ENCODE measurements around the gene PDX1.

PDX1 gene

DNA sequence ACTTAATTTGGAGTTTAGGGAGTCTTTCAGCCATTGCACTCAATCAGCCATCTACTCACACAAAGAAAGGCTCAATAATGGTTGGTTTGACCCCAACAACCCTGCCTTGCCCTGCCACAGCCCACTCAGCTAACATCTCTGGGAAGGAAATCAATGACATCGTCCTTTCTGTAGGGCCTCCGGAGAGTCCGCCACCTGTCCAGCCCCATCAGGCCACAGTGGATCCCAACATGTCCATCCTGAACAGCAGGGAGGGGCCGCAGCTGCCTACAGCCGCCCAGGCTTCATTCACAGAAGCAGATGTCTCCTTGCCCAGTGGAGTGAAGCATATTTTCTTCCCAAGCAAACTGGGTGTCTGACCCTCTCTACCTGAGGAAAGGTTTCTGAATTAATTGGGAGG is 53.5 kb downstream of the PDX1 start:
- TF ChIP-seq, protein P1, sequence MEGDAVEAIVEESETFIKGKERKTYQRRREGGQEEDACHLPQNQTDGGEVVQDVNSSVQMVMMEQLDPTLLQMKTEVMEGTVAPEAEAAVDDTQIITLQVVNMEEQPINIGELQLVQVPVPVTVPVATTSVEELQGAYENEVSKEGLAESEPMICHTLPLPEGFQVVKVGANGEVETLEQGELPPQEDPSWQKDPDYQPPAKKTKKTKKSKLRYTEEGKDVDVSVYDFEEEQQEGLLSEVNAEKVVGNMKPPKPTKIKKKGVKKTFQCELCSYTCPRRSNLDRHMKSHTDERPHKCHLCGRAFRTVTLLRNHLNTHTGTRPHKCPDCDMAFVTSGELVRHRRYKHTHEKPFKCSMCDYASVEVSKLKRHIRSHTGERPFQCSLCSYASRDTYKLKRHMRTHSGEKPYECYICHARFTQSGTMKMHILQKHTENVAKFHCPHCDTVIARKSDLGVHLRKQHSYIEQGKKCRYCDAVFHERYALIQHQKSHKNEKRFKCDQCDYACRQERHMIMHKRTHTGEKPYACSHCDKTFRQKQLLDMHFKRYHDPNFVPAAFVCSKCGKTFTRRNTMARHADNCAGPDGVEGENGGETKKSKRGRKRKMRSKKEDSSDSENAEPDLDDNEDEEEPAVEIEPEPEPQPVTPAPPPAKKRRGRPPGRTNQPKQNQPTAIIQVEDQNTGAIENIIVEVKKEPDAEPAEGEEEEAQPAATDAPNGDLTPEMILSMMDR (IDR thresholded peaks at IDR 0.05), result no peak

DNA sequence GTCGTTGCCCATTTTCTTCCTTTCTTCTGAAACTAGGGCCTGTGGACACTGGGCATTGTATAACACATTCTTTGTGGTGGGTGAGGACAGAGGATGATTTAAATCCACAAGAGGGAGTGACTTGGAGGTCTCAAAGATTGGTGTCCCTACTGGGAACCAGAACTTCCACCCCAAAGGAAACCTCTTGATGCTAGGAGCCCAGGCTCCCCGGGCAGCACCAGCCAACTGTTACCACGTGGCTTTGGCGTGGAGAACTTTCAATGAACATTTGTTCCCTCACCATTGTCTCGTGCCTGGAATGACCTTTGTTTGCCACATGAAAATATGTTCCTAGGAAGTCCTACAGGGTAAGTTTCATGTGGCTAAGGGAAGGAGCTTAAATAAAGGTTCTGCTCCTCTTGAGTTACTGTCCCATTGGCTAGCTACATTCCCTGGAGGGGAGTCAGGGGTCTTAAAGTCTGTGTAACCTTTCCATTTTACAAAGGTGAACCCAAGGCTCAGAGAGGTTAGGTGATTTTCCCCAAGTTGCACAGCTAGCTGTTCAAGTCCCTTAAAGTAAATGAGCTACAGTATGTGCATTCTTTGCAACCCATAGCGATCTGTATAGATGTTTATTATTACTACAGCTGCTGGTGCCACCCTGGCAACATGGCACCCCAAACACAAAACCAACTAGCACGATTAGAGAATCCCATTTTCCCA is 54.3 kb downstream of the PDX1 start:
- no peak overlapping the region for H3K4me3 ChIP-seq (ENCODE audit: low read depth, low read length)
- H3K36me3 ChIP-seq (ENCODE audit: control insufficient read depth, insufficient read depth, low read length), result no peaks in the 10 kb centered on the region
- no peaks in the 10 kb centered on the region for H3K4me1 ChIP-seq
- TF ChIP-seq, protein P1 (IDR thresholded peaks at IDR 0.05), result no peak
- no peak overlapping the region for H2AFZ ChIP-seq
- H3K27ac ChIP-seq, result no peak overlapping the region
- peaks cover 23% of the 10 kb centered on the region for H3K27me3 ChIP-seq (ENCODE audit: control insufficient read depth, insufficient read depth, low read length)
- no peaks in the 10 kb centered on the region for H3K9me3 ChIP-seq (ENCODE audit: control insufficient read depth, low read length)
- no peak overlapping the region for H3K4me2 ChIP-seq (ENCODE audit: low read length)
- no peaks in the 10 kb centered on the region for H3K79me2 ChIP-seq
- no peak overlapping the region for H3K9ac ChIP-seq

More for the DNA sequence above, 53.5 kb downstream of the PDX1 start:
- no peaks in the 10 kb centered on the region for H3K79me2 ChIP-seq
- H3K36me3 ChIP-seq (ENCODE audit: control insufficient read depth, insufficient read depth, low read length), result no peaks in the 10 kb centered on the region
- H3K4me2 ChIP-seq (ENCODE audit: low read length), result no peak overlapping the region
- peaks cover 23% of the 10 kb centered on the region for H3K27me3 ChIP-seq (ENCODE audit: control insufficient read depth, insufficient read depth, low read length)
- no peak overlapping the region for H3K4me3 ChIP-seq (ENCODE audit: low read depth, low read length)
- H3K9me3 ChIP-seq (ENCODE audit: control insufficient read depth, low read length), result no peaks in the 10 kb centered on the region
- no peak overlapping the region for H3K27ac ChIP-seq
- H3K4me1 ChIP-seq, result no peaks in the 10 kb centered on the region
- H2AFZ ChIP-seq, result no peak overlapping the region
- H3K9ac ChIP-seq, result no peak overlapping the region

All from parathyroid adenoma (tissue), 2 donors.